Activated naive CD4-positive, alpha-beta T cell treated with anti-CD3 and anti-CD28 coated beads, Interleukin-2, amount 10 ng/mL, durations not matched to agents 5 hours and 36 hours (primary cell): ENCODE data around the gene MS4A3. TPM values are rescaled to one million over a fixed set of nuclear protein-coding genes. Genes with fewer than 3 reads are reported as not detected.

Experiments
- total RNA-seq, 2 experiments: library from RNA; stranded (reverse); gene quantifications; one replicate each; pipeline ENCODE4 v1.2.3, GENCODE V29; 2021

The MS4A3 gene
- total RNA-seq: not detected

DNA sequence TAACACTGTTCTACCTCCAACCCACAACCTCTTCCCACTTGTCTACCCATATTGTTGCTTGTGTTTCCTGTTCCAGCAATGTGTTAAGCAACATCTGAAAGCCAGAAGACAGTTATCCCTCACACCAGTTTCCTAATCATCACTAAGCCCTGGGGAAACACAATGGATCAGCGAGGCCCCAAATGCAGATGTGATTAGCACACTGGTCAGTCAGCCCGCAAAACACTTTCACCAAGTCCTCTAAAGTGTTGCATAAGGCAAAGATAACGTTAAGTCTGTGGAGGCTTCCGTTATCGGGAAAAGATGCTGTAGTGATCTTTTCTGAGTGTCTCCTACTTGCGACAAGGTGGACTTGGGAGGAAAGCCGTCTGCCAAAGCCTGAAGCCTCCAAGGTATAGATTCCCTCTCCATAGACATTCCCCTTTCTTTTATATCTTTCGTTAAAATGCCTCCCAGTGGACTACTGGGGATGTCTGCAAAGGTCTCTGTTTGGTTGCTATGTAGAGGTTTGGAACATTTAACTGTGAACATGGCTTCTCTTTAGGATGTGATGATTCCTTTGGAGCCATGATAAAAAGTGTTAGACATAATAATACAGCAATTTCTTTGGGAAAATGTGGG, at the start of gene MS4A3:
Gene MS4A3 (plus strand): TSS at position 317 of the 621 bp plus-strand sequence. CDS start 4,496 bp downstream, outside the sequence.

GRCh38 chr11:60016881-60017280, 39.6 kb upstream of the MS4A3 start, which contains the start of gene OOSP4B:
OOSP4B (plus strand) TSS chr11:60017181.

DNA sequence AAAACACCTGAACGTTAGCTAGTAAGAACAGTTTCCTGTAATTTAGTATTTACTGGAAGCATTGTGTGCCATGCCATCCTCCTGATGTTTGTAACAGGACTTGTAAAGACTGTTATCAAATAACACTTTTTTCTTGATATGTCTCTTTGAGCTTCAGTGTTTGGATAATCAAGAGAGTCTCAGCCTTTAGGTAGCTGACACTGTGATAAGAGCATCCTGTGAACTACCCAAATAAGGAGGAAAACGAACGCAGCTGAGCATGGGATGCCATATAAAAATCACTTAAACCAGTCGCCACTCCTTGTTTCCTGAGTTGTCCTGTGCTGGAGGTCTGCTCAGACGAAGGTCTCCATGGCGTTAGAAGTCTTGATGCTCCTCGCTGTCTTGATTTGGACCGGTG, 16.4 kb upstream of the MS4A3 start, which contains the start of gene OOSP2:
Gene OOSP2 (plus strand): TSS at position 301 of the 400 bp plus-strand sequence. CDS start 51 bp downstream, at position 352.

DNA sequence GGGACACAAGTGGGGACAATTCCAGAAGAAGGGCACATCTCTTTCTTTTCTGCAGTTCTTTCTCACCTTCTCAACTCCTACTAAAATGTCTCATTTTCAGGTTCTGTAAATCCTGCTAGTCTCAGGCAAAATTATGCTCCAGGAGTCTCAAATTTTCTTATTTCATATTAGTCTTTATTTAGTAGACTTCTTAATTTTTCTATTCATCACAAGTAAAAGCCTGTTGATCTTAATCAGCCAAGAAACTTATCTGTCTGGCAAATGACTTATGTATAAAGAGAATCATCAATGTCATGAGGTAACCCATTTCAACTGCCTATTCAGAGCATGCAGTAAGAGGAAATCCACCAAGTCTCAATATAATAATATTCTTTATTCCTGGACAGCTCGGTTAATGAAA, 31.9 kb downstream of the MS4A3 start, which contains the start of gene MS4A2:
Gene MS4A2 (plus strand): TSS at position 301 of the 400 bp plus-strand sequence. CDS start 102 bp downstream, outside the sequence.

Other genes starting within 250 kb of the MS4A3 start
- gene MRPL16, start 245.9 kb upstream of the MS4A3 start, total RNA-seq: 10 to 100 TPM; 60.9 to 65.9 TPM
- gene CBLIF, start 211.2 kb upstream of the MS4A3 start, total RNA-seq: not detected
- gene TCN1, start 190.2 kb upstream of the MS4A3 start, total RNA-seq: not detected
- gene OOSP3, start 177.9 kb upstream of the MS4A3 start, total RNA-seq: not detected
- not detected for gene OOSP1, start 118.2 kb upstream of the MS4A3 start, total RNA-seq
- gene OOSP4A, start 92.6 kb upstream of the MS4A3 start, total RNA-seq: not detected
- not detected for gene OOSP4B, start 39.5 kb upstream of the MS4A3 start, total RNA-seq
- gene OOSP2, start 16.3 kb upstream of the MS4A3 start, total RNA-seq: not detected
- gene MS4A2, start 32.0 kb downstream of the MS4A3 start, total RNA-seq: not detected
- not detected for gene MS4A6A, start 126.4 kb downstream of the MS4A3 start, total RNA-seq
- gene MS4A4E, start 186.5 kb downstream of the MS4A3 start, total RNA-seq: not detected
- not detected for gene MS4A4A, start 224.0 kb downstream of the MS4A3 start, total RNA-seq